ENCODE measurements around the gene C1GALT1C1. TPM values are rescaled to one million over a fixed set of nuclear protein-coding genes. Genes with fewer than 3 reads are reported as not detected.
"Not testable (repeated sequence)": the region's sequence is repeated elsewhere in the genome, so short reads cannot be mapped to it uniquely, and the experiment has no call there.

The C1GALT1C1 gene
- polyA plus RNA-seq, 3 donors, result 8.3 to 44.3 (median 42.1) TPM

DNA sequence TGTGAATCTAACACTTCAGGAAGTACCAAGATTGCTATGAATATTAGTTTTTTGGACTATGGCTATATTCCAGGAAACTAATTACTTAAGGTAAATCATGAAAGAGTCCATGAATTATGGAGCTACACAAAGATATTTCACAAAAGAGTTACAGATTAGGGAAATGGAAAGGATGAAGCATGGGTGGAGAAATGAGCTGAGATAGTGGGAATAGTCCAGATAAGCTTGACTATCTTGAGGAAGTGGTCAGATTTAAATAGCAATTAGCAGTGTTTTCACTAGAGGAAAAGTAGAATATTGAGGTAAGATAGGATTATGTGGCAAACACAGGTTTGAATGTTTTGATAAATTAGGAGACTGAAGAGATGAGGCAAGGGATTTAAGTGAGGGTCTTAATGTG, 42.1 kb upstream of the C1GALT1C1 start:
- no peaks in the 10 kb centered on the region for H3K9me3 ChIP-seq (replicated peaks in 1 of 2; ENCODE audit: control insufficient read depth in 1 of 2, insufficient read depth in 1 of 2, low read length in 2 of 2)
- no peak for DNase-seq
- no peaks in the 10 kb centered on the region for H3K4me1 Mint-ChIP-seq
- H4K20me1 ChIP-seq (ENCODE audit: insufficient read depth, low read length), result no peaks in the 10 kb centered on the region
- no peak overlapping the region for H2AFZ ChIP-seq (ENCODE audit: insufficient read depth, low read depth, low read length, poor library complexity, severe bottlenecking)
- H3K27me3 Mint-ChIP-seq (ENCODE audit: low read depth in 3 of 3), result no peaks in the 10 kb centered on the region
- no peak overlapping the region for H3K27ac ChIP-seq (ENCODE audit: low read depth in 1 of 2, low read length in 2 of 2)
- H3K9ac ChIP-seq (ENCODE audit: insufficient read depth, low read length, poor library complexity, severe bottlenecking), result no peak overlapping the region
- no peak overlapping the region for H3K4me3 ChIP-seq (replicated peaks in 1 of 3; ENCODE audit: low read depth in 2 of 3, low read length in 3 of 3)
- H3K4me1 ChIP-seq (ENCODE audit: control insufficient read depth in 1 of 2, insufficient read depth in 2 of 2, low read length in 2 of 2), result no peaks in the 10 kb centered on the region
- no peaks in the 10 kb centered on the region for H3K36me3 ChIP-seq (replicated peaks in 1 of 2; ENCODE audit: control insufficient read depth in 1 of 2, insufficient read depth in 2 of 2, low read length in 2 of 2)
- no peaks in the 10 kb centered on the region for H3K27me3 ChIP-seq (ENCODE audit: control insufficient read depth in 2 of 2, insufficient read depth in 2 of 2, low read length in 2 of 2)
- peaks cover 3 to 13% (median 5%) of the 10 kb centered on the region in 7 donors for H3K9me3 Mint-ChIP-seq
- H3K36me3 Mint-ChIP-seq, result no peaks in the 10 kb centered on the region
- no peak overlapping the region for H3K4me3 Mint-ChIP-seq
- intact Hi-C loops (cut with micrococcal nuclease), result no loop called here
- H3K27ac Mint-ChIP-seq, result no peak overlapping the region
- H3K79me2 ChIP-seq (ENCODE audit: insufficient read depth, low read length), result no peaks in the 10 kb centered on the region
- TF ChIP-seq, protein P1, sequence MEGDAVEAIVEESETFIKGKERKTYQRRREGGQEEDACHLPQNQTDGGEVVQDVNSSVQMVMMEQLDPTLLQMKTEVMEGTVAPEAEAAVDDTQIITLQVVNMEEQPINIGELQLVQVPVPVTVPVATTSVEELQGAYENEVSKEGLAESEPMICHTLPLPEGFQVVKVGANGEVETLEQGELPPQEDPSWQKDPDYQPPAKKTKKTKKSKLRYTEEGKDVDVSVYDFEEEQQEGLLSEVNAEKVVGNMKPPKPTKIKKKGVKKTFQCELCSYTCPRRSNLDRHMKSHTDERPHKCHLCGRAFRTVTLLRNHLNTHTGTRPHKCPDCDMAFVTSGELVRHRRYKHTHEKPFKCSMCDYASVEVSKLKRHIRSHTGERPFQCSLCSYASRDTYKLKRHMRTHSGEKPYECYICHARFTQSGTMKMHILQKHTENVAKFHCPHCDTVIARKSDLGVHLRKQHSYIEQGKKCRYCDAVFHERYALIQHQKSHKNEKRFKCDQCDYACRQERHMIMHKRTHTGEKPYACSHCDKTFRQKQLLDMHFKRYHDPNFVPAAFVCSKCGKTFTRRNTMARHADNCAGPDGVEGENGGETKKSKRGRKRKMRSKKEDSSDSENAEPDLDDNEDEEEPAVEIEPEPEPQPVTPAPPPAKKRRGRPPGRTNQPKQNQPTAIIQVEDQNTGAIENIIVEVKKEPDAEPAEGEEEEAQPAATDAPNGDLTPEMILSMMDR (IDR thresholded peaks at IDR 0.05), result no peak
- H3K4me2 ChIP-seq (replicated peaks; ENCODE audit: extremely low read depth, low read length, poor library complexity, severe bottlenecking), result no peak overlapping the region

DNA sequence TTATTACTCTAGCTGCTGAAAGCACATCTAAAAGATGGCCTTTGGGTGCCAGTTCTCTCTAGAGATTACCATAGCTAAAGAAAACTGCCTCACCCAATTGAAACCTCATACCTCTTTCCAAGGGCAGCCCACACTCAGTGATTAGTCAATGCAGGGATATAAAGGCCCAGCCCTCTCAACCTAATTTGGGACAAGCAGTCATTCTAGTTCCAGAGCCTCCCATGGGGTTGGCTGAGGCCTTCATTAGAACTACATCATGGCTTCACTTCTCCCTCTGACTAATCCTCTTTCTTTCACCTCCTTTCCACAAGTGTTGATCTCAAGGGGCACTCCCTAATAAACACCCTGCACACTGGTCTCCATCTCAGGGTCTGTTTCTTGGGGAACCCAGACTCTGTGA, 38.5 kb upstream of the C1GALT1C1 start:
- H3K4me3 ChIP-seq (replicated peaks in 1 of 3; ENCODE audit: low read depth in 2 of 3, low read length in 3 of 3), result no peak overlapping the region
- H3K79me2 ChIP-seq (ENCODE audit: insufficient read depth, low read length), result no peaks in the 10 kb centered on the region
- no peak overlapping the region for H3K27ac ChIP-seq (ENCODE audit: low read depth in 1 of 2, low read length in 2 of 2)
- Mint-ChIP-seq H3K4me3 (no peak overlapping the region), H3K27ac (no peak overlapping the region), H3K4me1 (peaks cover 1% of the 10 kb centered on the region), H3K36me3 (no peaks in the 10 kb centered on the region), H3K9me3 (peaks cover 0 to 3% (median 0%) of the 10 kb centered on the region in 7 donors), H3K27me3 (ENCODE audit: low read depth in 3 of 3) (no peaks in the 10 kb centered on the region)
- no peaks in the 10 kb centered on the region for H3K4me1 ChIP-seq (ENCODE audit: control insufficient read depth in 1 of 2, insufficient read depth in 2 of 2, low read length in 2 of 2)
- H3K27me3 ChIP-seq (ENCODE audit: control insufficient read depth in 2 of 2, insufficient read depth in 2 of 2, low read length in 2 of 2), result no peaks in the 10 kb centered on the region
- no peak overlapping the region for H3K9ac ChIP-seq (ENCODE audit: insufficient read depth, low read length, poor library complexity, severe bottlenecking)
- no peaks in the 10 kb centered on the region for H3K9me3 ChIP-seq (replicated peaks in 1 of 2; ENCODE audit: control insufficient read depth in 1 of 2, insufficient read depth in 1 of 2, low read length in 2 of 2)
- H2AFZ ChIP-seq (ENCODE audit: insufficient read depth, low read depth, low read length, poor library complexity, severe bottlenecking), result no peak overlapping the region
- TF ChIP-seq, protein P1 (IDR thresholded peaks at IDR 0.05), result no peak
- intact Hi-C loops (cut with micrococcal nuclease), result loop anchor here (5.0 to 10.0 kb wide), 2 partner anchors 171 to 174 kb away; no protein-coding TSS in a partner anchor
- H3K36me3 ChIP-seq (replicated peaks in 1 of 2; ENCODE audit: control insufficient read depth in 1 of 2, insufficient read depth in 2 of 2, low read length in 2 of 2), result no peaks in the 10 kb centered on the region
- no peak overlapping the region for H3K4me2 ChIP-seq (replicated peaks; ENCODE audit: extremely low read depth, low read length, poor library complexity, severe bottlenecking)
- H4K20me1 ChIP-seq (ENCODE audit: insufficient read depth, low read length), result no peaks in the 10 kb centered on the region
- DNase-seq, result no peak

DNA sequence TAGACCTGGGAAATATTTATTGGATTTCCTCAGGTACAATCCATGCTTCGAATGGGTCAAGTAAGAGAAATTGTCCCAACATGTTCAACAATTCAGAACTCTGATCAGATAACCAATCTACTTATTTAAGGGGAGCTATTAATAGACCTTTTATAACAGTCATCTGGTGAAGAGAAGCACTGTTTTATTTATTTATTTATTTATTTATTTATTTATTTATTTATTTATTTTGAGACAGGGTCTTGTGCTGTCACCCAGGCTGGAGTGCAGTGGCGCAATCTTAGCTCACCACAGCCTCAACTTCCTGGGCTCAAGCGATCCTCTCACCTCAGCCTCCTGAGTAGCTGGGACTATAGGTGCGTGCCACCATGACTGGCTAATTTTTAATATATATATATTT, 34.7 kb upstream of the C1GALT1C1 start:
- H3K36me3 Mint-ChIP-seq; H3K4me2 ChIP-seq (replicated peaks; ENCODE audit: extremely low read depth, low read length, poor library complexity, severe bottlenecking); H3K27ac Mint-ChIP-seq; H3K36me3 ChIP-seq (replicated peaks in 1 of 2; ENCODE audit: control insufficient read depth in 1 of 2, insufficient read depth in 2 of 2, low read length in 2 of 2); H3K9me3 ChIP-seq (replicated peaks in 1 of 2; ENCODE audit: control insufficient read depth in 1 of 2, insufficient read depth in 1 of 2, low read length in 2 of 2); H3K9ac ChIP-seq (ENCODE audit: insufficient read depth, low read length, poor library complexity, severe bottlenecking); DNase-seq; H3K9me3 Mint-ChIP-seq; H3K4me3 Mint-ChIP-seq; H4K20me1 ChIP-seq (ENCODE audit: insufficient read depth, low read length); H3K79me2 ChIP-seq (ENCODE audit: insufficient read depth, low read length); H3K4me1 ChIP-seq (ENCODE audit: control insufficient read depth in 1 of 2, insufficient read depth in 2 of 2, low read length in 2 of 2); H3K4me1 Mint-ChIP-seq; H2AFZ ChIP-seq (ENCODE audit: insufficient read depth, low read depth, low read length, poor library complexity, severe bottlenecking); H3K4me3 ChIP-seq (replicated peaks in 1 of 3; ENCODE audit: low read depth in 2 of 3, low read length in 3 of 3); H3K27ac ChIP-seq (ENCODE audit: low read depth in 1 of 2, low read length in 2 of 2); H3K27me3 ChIP-seq (ENCODE audit: control insufficient read depth in 2 of 2, insufficient read depth in 2 of 2, low read length in 2 of 2); H3K27me3 Mint-ChIP-seq (ENCODE audit: low read depth in 3 of 3): not testable (repeated sequence)
- WGBS (ENCODE audit: insufficient coverage), result no CpG with 5 or more reads among the region's 4 CpGs
- intact Hi-C loops (cut with micrococcal nuclease), result loop anchor here in 1 of 2 donors (10.0 kb wide), 1 partner anchor 170 kb away; no protein-coding TSS in a partner anchor
